PC-9 (cell line): ENCODE results near the gene YTHDC1.

Experiments used
- EZH2 ChIP-seq: fragments of 200-600 bp; sonication (generic); IDR thresholded peaks from 2 replicates; pipeline ENCODE4 v1.8.0; 2017; ENCODE audit warnings: antibody characterized with exemption, low read depth
- TF ChIP-seq, protein P1 (sequence below): fragments of 200-600 bp; sonication (generic); conservative IDR thresholded peaks from 2 replicates; pipeline ENCODE4 v1.6.1; 2017; ENCODE audit warnings: mixed run types, antibody characterized with exemption, mild to moderate bottlenecking, moderate library complexity

- TF ChIP-seq, protein P1, sequence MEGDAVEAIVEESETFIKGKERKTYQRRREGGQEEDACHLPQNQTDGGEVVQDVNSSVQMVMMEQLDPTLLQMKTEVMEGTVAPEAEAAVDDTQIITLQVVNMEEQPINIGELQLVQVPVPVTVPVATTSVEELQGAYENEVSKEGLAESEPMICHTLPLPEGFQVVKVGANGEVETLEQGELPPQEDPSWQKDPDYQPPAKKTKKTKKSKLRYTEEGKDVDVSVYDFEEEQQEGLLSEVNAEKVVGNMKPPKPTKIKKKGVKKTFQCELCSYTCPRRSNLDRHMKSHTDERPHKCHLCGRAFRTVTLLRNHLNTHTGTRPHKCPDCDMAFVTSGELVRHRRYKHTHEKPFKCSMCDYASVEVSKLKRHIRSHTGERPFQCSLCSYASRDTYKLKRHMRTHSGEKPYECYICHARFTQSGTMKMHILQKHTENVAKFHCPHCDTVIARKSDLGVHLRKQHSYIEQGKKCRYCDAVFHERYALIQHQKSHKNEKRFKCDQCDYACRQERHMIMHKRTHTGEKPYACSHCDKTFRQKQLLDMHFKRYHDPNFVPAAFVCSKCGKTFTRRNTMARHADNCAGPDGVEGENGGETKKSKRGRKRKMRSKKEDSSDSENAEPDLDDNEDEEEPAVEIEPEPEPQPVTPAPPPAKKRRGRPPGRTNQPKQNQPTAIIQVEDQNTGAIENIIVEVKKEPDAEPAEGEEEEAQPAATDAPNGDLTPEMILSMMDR: no peak
- TF ChIP-seq EZH2: no peak
These were observed 77.0 kb downstream of the YTHDC1 start for GRCh38 chr4:68272860-68273259.
